ENCODE results near the gene NRCAM. TPM values are rescaled to one million over a fixed set of nuclear protein-coding genes. Genes with fewer than 3 reads are reported as not detected.

Gene NRCAM
- total and polyA plus RNA-seq, 4 donors = 0.17 to 3.2 (median 0.64) TPM

- 46% methylated on average over 1 of the region's 1 CpG for WGBS
- Histone ChIP-seq H3K9me3 (ENCODE audit: control insufficient read depth in 4 of 4, low read length in 3 of 4) (no peaks in the 10 kb centered on the region), H3K4me1 (ENCODE audit: control insufficient read depth in 4 of 4, insufficient read depth in 4 of 4, low read length in 3 of 4) (peaks cover 0 to 3% (median 0%) of the 10 kb centered on the region in 4 donors), H3K27ac (ENCODE audit: low read depth in 1 of 2, low read length in 2 of 2) (no peak overlapping the region), H3K9ac (ENCODE audit: low read depth in 1 of 2, low read length in 2 of 2) (no peak overlapping the region), H3K4me3 (ENCODE audit: low read depth in 1 of 3, low read length in 3 of 3) (no peak overlapping the region), H3K27me3 (ENCODE audit: control insufficient read depth in 4 of 4, insufficient read depth in 4 of 4, low read length in 3 of 4) (no peaks in the 10 kb centered on the region), H3K36me3 (ENCODE audit: control insufficient read depth in 4 of 4, insufficient read depth in 3 of 4, low read depth in 1 of 4, low read length in 3 of 4) (no peaks in the 10 kb centered on the region)
- no peak for TF ChIP-seq MAX (IDR thresholded peaks at IDR 0.05)
- no peak for TF ChIP-seq FOXA1 (IDR thresholded peaks at IDR 0.05)
- TF ChIP-seq REST (IDR thresholded peaks at IDR 0.05) = no peak
- TF ChIP-seq NR2F2 (IDR thresholded peaks at IDR 0.05) = no peak
- TF ChIP-seq FOXA2 (IDR thresholded peaks at IDR 0.05) = no peak
- TF ChIP-seq HNF4A (conservative IDR thresholded peaks at IDR 0.05) = no peak
- no peak for TF ChIP-seq EGR1 (IDR thresholded peaks at IDR 0.05; ENCODE audit: low read depth in 2 of 2)
- no peak for TF ChIP-seq HNF4G (IDR thresholded peaks at IDR 0.05)
- no peak for TF ChIP-seq TAF1 (conservative IDR thresholded peaks at IDR 0.05)
- TF ChIP-seq, protein P1, sequence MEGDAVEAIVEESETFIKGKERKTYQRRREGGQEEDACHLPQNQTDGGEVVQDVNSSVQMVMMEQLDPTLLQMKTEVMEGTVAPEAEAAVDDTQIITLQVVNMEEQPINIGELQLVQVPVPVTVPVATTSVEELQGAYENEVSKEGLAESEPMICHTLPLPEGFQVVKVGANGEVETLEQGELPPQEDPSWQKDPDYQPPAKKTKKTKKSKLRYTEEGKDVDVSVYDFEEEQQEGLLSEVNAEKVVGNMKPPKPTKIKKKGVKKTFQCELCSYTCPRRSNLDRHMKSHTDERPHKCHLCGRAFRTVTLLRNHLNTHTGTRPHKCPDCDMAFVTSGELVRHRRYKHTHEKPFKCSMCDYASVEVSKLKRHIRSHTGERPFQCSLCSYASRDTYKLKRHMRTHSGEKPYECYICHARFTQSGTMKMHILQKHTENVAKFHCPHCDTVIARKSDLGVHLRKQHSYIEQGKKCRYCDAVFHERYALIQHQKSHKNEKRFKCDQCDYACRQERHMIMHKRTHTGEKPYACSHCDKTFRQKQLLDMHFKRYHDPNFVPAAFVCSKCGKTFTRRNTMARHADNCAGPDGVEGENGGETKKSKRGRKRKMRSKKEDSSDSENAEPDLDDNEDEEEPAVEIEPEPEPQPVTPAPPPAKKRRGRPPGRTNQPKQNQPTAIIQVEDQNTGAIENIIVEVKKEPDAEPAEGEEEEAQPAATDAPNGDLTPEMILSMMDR (IDR thresholded peaks at IDR 0.05; ENCODE audit: low read depth, low read length, missing input control) = no peak
- no peak for TF ChIP-seq RXRA (IDR thresholded peaks at IDR 0.05)
- TF ChIP-seq SP1 (IDR thresholded peaks at IDR 0.05) = no peak
- DNase-seq (ENCODE audit: low spot score) = no peak
These were observed 297.5 kb downstream of the NRCAM start for GRCh38 chr7:108158776-108159175.

DNA sequence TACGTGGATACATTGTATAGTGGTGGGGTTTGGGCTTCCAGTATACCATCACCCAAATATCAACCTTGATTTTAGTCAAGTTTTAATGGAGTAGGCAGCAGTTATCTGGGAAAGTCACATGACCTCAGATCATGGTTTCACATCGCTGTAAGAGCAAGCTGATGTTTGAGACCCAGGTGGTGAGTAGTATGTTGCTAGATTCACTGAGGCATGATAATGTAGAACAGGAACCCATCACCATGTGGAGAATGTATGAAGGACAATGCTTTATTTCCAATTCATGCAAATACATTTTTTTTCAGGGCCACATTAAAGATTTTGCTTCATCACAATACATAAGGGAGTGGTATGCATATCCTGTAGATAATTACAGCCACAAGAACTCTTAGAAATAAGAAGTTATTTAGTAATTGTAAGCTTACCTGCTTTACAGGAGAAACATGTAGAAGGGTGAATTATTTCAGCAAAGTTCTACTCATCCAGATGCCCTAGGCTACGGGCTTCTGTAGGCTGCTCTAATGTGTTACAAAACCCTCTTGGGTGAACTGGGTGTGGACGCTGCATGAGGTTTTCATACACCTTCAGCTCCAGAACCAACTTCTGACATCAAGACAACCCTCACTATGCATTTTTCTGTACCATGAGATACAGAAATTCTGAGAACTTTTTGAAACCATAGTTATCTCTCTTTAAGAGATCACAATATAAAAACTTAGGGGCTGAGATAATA is 298.5 kb downstream of the NRCAM start:
- Histone ChIP-seq H3K4me1 (ENCODE audit: control insufficient read depth in 4 of 4, insufficient read depth in 4 of 4, low read length in 3 of 4) (peaks cover 0 to 3% (median 0%) of the 10 kb centered on the region in 4 donors), H3K27ac (ENCODE audit: low read depth in 1 of 2, low read length in 2 of 2) (no peak overlapping the region), H3K9ac (ENCODE audit: low read depth in 1 of 2, low read length in 2 of 2) (no peak overlapping the region), H3K27me3 (ENCODE audit: control insufficient read depth in 4 of 4, insufficient read depth in 4 of 4, low read length in 3 of 4) (no peaks in the 10 kb centered on the region), H3K36me3 (ENCODE audit: control insufficient read depth in 4 of 4, insufficient read depth in 3 of 4, low read depth in 1 of 4, low read length in 3 of 4) (no peaks in the 10 kb centered on the region), H3K4me3 (ENCODE audit: low read depth in 1 of 3, low read length in 3 of 3) (no peak overlapping the region), H3K9me3 (ENCODE audit: control insufficient read depth in 4 of 4, low read length in 3 of 4) (no peaks in the 10 kb centered on the region)
- 96% methylated on average over 4 of the region's 4 CpGs for WGBS
- DNase-seq (ENCODE audit: low spot score) = no peak
- no peak for TF ChIP-seq SP1 (IDR thresholded peaks at IDR 0.05)
- TF ChIP-seq FOXA1 (IDR thresholded peaks at IDR 0.05) = no peak
- TF ChIP-seq MAX (IDR thresholded peaks at IDR 0.05) = no peak
- no peak for TF ChIP-seq RXRA (IDR thresholded peaks at IDR 0.05)
- TF ChIP-seq HNF4G (IDR thresholded peaks at IDR 0.05) = no peak
- no peak for TF ChIP-seq EGR1 (IDR thresholded peaks at IDR 0.05; ENCODE audit: low read depth in 2 of 2)
- TF ChIP-seq, protein P2, sequence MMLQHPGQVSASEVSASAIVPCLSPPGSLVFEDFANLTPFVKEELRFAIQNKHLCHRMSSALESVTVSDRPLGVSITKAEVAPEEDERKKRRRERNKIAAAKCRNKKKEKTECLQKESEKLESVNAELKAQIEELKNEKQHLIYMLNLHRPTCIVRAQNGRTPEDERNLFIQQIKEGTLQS (IDR thresholded peaks at IDR 0.05) = no peak
- no peak for TF ChIP-seq RAD21 (IDR thresholded peaks at IDR 0.05)
- TF ChIP-seq, protein P3, sequence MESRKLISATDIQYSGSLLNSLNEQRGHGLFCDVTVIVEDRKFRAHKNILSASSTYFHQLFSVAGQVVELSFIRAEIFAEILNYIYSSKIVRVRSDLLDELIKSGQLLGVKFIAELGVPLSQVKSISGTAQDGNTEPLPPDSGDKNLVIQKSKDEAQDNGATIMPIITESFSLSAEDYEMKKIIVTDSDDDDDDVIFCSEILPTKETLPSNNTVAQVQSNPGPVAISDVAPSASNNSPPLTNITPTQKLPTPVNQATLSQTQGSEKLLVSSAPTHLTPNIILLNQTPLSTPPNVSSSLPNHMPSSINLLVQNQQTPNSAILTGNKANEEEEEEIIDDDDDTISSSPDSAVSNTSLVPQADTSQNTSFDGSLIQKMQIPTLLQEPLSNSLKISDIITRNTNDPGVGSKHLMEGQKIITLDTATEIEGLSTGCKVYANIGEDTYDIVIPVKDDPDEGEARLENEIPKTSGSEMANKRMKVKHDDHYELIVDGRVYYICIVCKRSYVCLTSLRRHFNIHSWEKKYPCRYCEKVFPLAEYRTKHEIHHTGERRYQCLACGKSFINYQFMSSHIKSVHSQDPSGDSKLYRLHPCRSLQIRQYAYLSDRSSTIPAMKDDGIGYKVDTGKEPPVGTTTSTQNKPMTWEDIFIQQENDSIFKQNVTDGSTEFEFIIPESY (IDR thresholded peaks at IDR 0.05) = no peak
- no peak for TF ChIP-seq NR2F2 (IDR thresholded peaks at IDR 0.05)
- TF ChIP-seq YY1 (IDR thresholded peaks at IDR 0.05) = no peak
- TF ChIP-seq HNF4A (conservative IDR thresholded peaks at IDR 0.05) = no peak
- no peak for TF ChIP-seq FOXA2 (IDR thresholded peaks at IDR 0.05)
- TF ChIP-seq, protein P1 (IDR thresholded peaks at IDR 0.05; ENCODE audit: low read depth, low read length, missing input control) = no peak

Measured in liver (tissue), 9 donors.